ENCODE data around the gene FARS2.
A peak's percentile ranks its signal among the peaks of the same experiment; 100 is the strongest.

Gene FARS2

GRCh38 chr6:5504078-5504477 lies 242.8 kb downstream of the FARS2 start:
- WGBS (ENCODE audit: insufficient coverage): no CpG with 5 or more reads among the region's 1 CpG
- no peaks in the 10 kb centered on the region for H3K9me3 ChIP-seq (ENCODE audit: control extremely low read depth in 1 of 5, control insufficient read depth in 4 of 5, insufficient read depth in 2 of 5, low read depth in 1 of 5, low read length in 4 of 5)
- H3K36me3 ChIP-seq (ENCODE audit: control insufficient read depth in 4 of 4, insufficient read depth in 4 of 4, low read length in 3 of 4): peaks cover 0 to 3% (median 0%) of the 10 kb centered on the region in 4 experiments
- H3K4me3 ChIP-seq (ENCODE audit: control insufficient read depth in 1 of 7, extremely low read depth in 1 of 7, insufficient read depth in 4 of 7, low read depth in 2 of 7, low read length in 6 of 7): no peak overlapping the region
- no peak overlapping the region for H3K27ac ChIP-seq (ENCODE audit: insufficient read depth in 1 of 2, low read depth in 1 of 2, low read length in 2 of 2, poor library complexity in 1 of 2, severe bottlenecking in 2 of 2)
- H3K4me1 ChIP-seq (ENCODE audit: control extremely low read depth in 1 of 4, control insufficient read depth in 4 of 4, insufficient read depth in 4 of 4, low read length in 3 of 4): peaks cover 0 to 11% (median 5%) of the 10 kb centered on the region in 4 experiments
- ChIA-PET CTCF (no interaction called here), POLR2A (no interaction called here)
- no peak for DNase-seq
- H3K27me3 ChIP-seq (replicated peaks in 2 of 5; ENCODE audit: control insufficient read depth in 4 of 5, insufficient read depth in 5 of 5, low read length in 4 of 5): no peaks in the 10 kb centered on the region

GRCh38 chr6:5506149-5506548 lies 244.8 kb downstream of the FARS2 start:
- peaks cover 0 to 16% (median 5%) of the 10 kb centered on the region in 4 experiments for H3K4me1 ChIP-seq (ENCODE audit: control extremely low read depth in 1 of 4, control insufficient read depth in 4 of 4, insufficient read depth in 4 of 4, low read length in 3 of 4)
- no peaks in the 10 kb centered on the region for H3K36me3 ChIP-seq (ENCODE audit: control insufficient read depth in 4 of 4, insufficient read depth in 4 of 4, low read length in 3 of 4)
- 96% methylated on average over 4 of the region's 4 CpGs for WGBS (ENCODE audit: insufficient coverage)
- POLR2A ChIA-PET: no interaction called here
- no peak overlapping the region for H3K27ac ChIP-seq (ENCODE audit: insufficient read depth in 1 of 2, low read depth in 1 of 2, low read length in 2 of 2, poor library complexity in 1 of 2, severe bottlenecking in 2 of 2)
- H3K4me3 ChIP-seq (ENCODE audit: control insufficient read depth in 1 of 7, extremely low read depth in 1 of 7, insufficient read depth in 4 of 7, low read depth in 2 of 7, low read length in 6 of 7): no peak overlapping the region
- DNase-seq: no peak
- H3K9me3 ChIP-seq (ENCODE audit: control extremely low read depth in 1 of 5, control insufficient read depth in 4 of 5, insufficient read depth in 2 of 5, low read depth in 1 of 5, low read length in 4 of 5): no peaks in the 10 kb centered on the region
- H3K27me3 ChIP-seq (replicated peaks in 2 of 5; ENCODE audit: control insufficient read depth in 4 of 5, insufficient read depth in 5 of 5, low read length in 4 of 5): no peaks in the 10 kb centered on the region
- CTCF ChIA-PET: interaction anchor here (1.2 kb wide), 1 partner anchor 14 kb away, joined by 3 read pairs; no protein-coding TSS in a partner anchor

GRCh38 chr6:5506597-5506996 lies 245.3 kb downstream of the FARS2 start:
- Histone ChIP-seq H3K27ac (ENCODE audit: insufficient read depth in 1 of 2, low read depth in 1 of 2, low read length in 2 of 2, poor library complexity in 1 of 2, severe bottlenecking in 2 of 2) (no peak overlapping the region), H3K27me3 (replicated peaks in 2 of 5; ENCODE audit: control insufficient read depth in 4 of 5, insufficient read depth in 5 of 5, low read length in 4 of 5) (no peaks in the 10 kb centered on the region), H3K9me3 (ENCODE audit: control extremely low read depth in 1 of 5, control insufficient read depth in 4 of 5, insufficient read depth in 2 of 5, low read depth in 1 of 5, low read length in 4 of 5) (no peaks in the 10 kb centered on the region), H3K4me1 (ENCODE audit: control extremely low read depth in 1 of 4, control insufficient read depth in 4 of 4, insufficient read depth in 4 of 4, low read length in 3 of 4) (peaks cover 0 to 19% (median 7%) of the 10 kb centered on the region in 4 experiments), H3K36me3 (ENCODE audit: control insufficient read depth in 4 of 4, insufficient read depth in 4 of 4, low read length in 3 of 4) (no peaks in the 10 kb centered on the region), H3K4me3 (ENCODE audit: control insufficient read depth in 1 of 7, extremely low read depth in 1 of 7, insufficient read depth in 4 of 7, low read depth in 2 of 7, low read length in 6 of 7) (no peak overlapping the region)
- CTCF ChIA-PET: interaction anchor here (1.0 to 1.2 kb wide), 2 partner anchors 14 to 23 kb away, joined by 3 read pairs; no protein-coding TSS in a partner anchor
- no peak for DNase-seq
- POLR2A ChIA-PET: interaction anchor here (1.1 kb wide), 1 partner anchor 396 kb away, joined by 3 read pairs; no protein-coding TSS in a partner anchor
- 95% methylated on average over 3 of the region's 4 CpGs for WGBS (ENCODE audit: insufficient coverage)

GRCh38 chr6:5507131-5507681 lies 245.9 kb downstream of the FARS2 start:
- H3K27me3 ChIP-seq (replicated peaks in 2 of 5; ENCODE audit: control insufficient read depth in 4 of 5, insufficient read depth in 5 of 5, low read length in 4 of 5): no peaks in the 10 kb centered on the region
- no peaks in the 10 kb centered on the region for H3K9me3 ChIP-seq (ENCODE audit: control extremely low read depth in 1 of 5, control insufficient read depth in 4 of 5, insufficient read depth in 2 of 5, low read depth in 1 of 5, low read length in 4 of 5)
- peak overlapping the region in 3 of 7 experiments; percentile 8 to 51 (median 13) for H3K4me3 ChIP-seq (ENCODE audit: control insufficient read depth in 1 of 7, extremely low read depth in 1 of 7, insufficient read depth in 4 of 7, low read depth in 2 of 7, low read length in 6 of 7)
- ChIA-PET CTCF (interaction anchor here (1.0 kb wide), 1 partner anchor 23 kb away, joined by 3 read pairs; no protein-coding TSS in a partner anchor), POLR2A (interaction anchor here (1.1 kb wide), 1 partner anchor 395 kb away, joined by 3 read pairs; no protein-coding TSS in a partner anchor)
- no peaks in the 10 kb centered on the region for H3K36me3 ChIP-seq (ENCODE audit: control insufficient read depth in 4 of 4, insufficient read depth in 4 of 4, low read length in 3 of 4)
- H3K27ac ChIP-seq (ENCODE audit: insufficient read depth in 1 of 2, low read depth in 1 of 2, low read length in 2 of 2, poor library complexity in 1 of 2, severe bottlenecking in 2 of 2): peak overlapping the region; percentile 19 to 37
- peaks cover 0 to 24% (median 13%) of the 10 kb centered on the region in 4 experiments for H3K4me1 ChIP-seq (ENCODE audit: control extremely low read depth in 1 of 4, control insufficient read depth in 4 of 4, insufficient read depth in 4 of 4, low read length in 3 of 4)
- peak; percentile 9 to 69 (median 61) for DNase-seq
- 20% methylated on average over 2 of the region's 4 CpGs for WGBS (ENCODE audit: insufficient coverage)

- H3K9me3 ChIP-seq (ENCODE audit: control extremely low read depth in 1 of 5, control insufficient read depth in 4 of 5, insufficient read depth in 2 of 5, low read depth in 1 of 5, low read length in 4 of 5): no peaks in the 10 kb centered on the region
- H3K27me3 ChIP-seq (replicated peaks in 2 of 5; ENCODE audit: control insufficient read depth in 4 of 5, insufficient read depth in 5 of 5, low read length in 4 of 5): no peaks in the 10 kb centered on the region
- WGBS (ENCODE audit: insufficient coverage): 87% methylated on average over 7 of the region's 8 CpGs
- no peak overlapping the region for H3K27ac ChIP-seq (ENCODE audit: insufficient read depth in 1 of 2, low read depth in 1 of 2, low read length in 2 of 2, poor library complexity in 1 of 2, severe bottlenecking in 2 of 2)
- POLR2A ChIA-PET: interaction anchor here (0.6 kb wide), 1 partner anchor 434 kb away, joined by 3 read pairs; no protein-coding TSS in a partner anchor
- H3K4me1 ChIP-seq (ENCODE audit: control extremely low read depth in 1 of 4, control insufficient read depth in 4 of 4, insufficient read depth in 4 of 4, low read length in 3 of 4): peaks cover 0 to 31% (median 16%) of the 10 kb centered on the region in 4 experiments
- H3K4me3 ChIP-seq (ENCODE audit: control insufficient read depth in 1 of 7, extremely low read depth in 1 of 7, insufficient read depth in 4 of 7, low read depth in 2 of 7, low read length in 6 of 7): no peak overlapping the region
- DNase-seq: no peak
- H3K36me3 ChIP-seq (ENCODE audit: control insufficient read depth in 4 of 4, insufficient read depth in 4 of 4, low read length in 3 of 4): no peaks in the 10 kb centered on the region
- CTCF ChIA-PET: interaction anchor here (0.7 kb wide), 1 partner anchor 13 kb away, joined by 3 read pairs; no protein-coding TSS in a partner anchor
These were observed 247.8 kb downstream of the FARS2 start for GRCh38 chr6:5509106-5509505.

GRCh38 chr6:5510331-5511133 lies 249.2 kb downstream of the FARS2 start:
- no peaks in the 10 kb centered on the region for H3K9me3 ChIP-seq (ENCODE audit: control extremely low read depth in 1 of 5, control insufficient read depth in 4 of 5, insufficient read depth in 2 of 5, low read depth in 1 of 5, low read length in 4 of 5)
- DNase-seq: no peak
- no peak overlapping the region for H3K4me3 ChIP-seq (ENCODE audit: control insufficient read depth in 1 of 7, extremely low read depth in 1 of 7, insufficient read depth in 4 of 7, low read depth in 2 of 7, low read length in 6 of 7)
- no peaks in the 10 kb centered on the region for H3K27me3 ChIP-seq (replicated peaks in 2 of 5; ENCODE audit: control insufficient read depth in 4 of 5, insufficient read depth in 5 of 5, low read length in 4 of 5)
- ChIA-PET CTCF (interaction anchor here (1.0 kb wide), 1 partner anchor 14 kb away, joined by 3 read pairs; no protein-coding TSS in a partner anchor), POLR2A (no interaction called here)
- no peak overlapping the region for H3K27ac ChIP-seq (ENCODE audit: insufficient read depth in 1 of 2, low read depth in 1 of 2, low read length in 2 of 2, poor library complexity in 1 of 2, severe bottlenecking in 2 of 2)
- 97% methylated on average over 18 of the region's 24 CpGs for WGBS (ENCODE audit: insufficient coverage)
- H3K4me1 ChIP-seq (ENCODE audit: control extremely low read depth in 1 of 4, control insufficient read depth in 4 of 4, insufficient read depth in 4 of 4, low read length in 3 of 4): peaks cover 0 to 31% (median 16%) of the 10 kb centered on the region in 4 experiments
- no peaks in the 10 kb centered on the region for H3K36me3 ChIP-seq (ENCODE audit: control insufficient read depth in 4 of 4, insufficient read depth in 4 of 4, low read length in 3 of 4)

- Histone ChIP-seq H3K9me3 (ENCODE audit: control extremely low read depth in 1 of 5, control insufficient read depth in 4 of 5, insufficient read depth in 2 of 5, low read depth in 1 of 5, low read length in 4 of 5) (no peaks in the 10 kb centered on the region), H3K36me3 (ENCODE audit: control insufficient read depth in 4 of 4, insufficient read depth in 4 of 4, low read length in 3 of 4) (no peaks in the 10 kb centered on the region), H3K4me1 (ENCODE audit: control extremely low read depth in 1 of 4, control insufficient read depth in 4 of 4, insufficient read depth in 4 of 4, low read length in 3 of 4) (peaks cover 0 to 26% (median 14%) of the 10 kb centered on the region in 4 experiments), H3K27ac (ENCODE audit: insufficient read depth in 1 of 2, low read depth in 1 of 2, low read length in 2 of 2, poor library complexity in 1 of 2, severe bottlenecking in 2 of 2) (no peak overlapping the region), H3K27me3 (replicated peaks in 2 of 5; ENCODE audit: control insufficient read depth in 4 of 5, insufficient read depth in 5 of 5, low read length in 4 of 5) (no peaks in the 10 kb centered on the region), H3K4me3 (ENCODE audit: control insufficient read depth in 1 of 7, extremely low read depth in 1 of 7, insufficient read depth in 4 of 7, low read depth in 2 of 7, low read length in 6 of 7) (peak overlapping the region in 1 of 7 experiments; percentile 17)
- POLR2A ChIA-PET: no interaction called here
- WGBS (ENCODE audit: insufficient coverage): 0% methylated on average over 1 of the region's 3 CpGs
- CTCF ChIA-PET: no interaction called here
- peak; percentile 47 to 81 (median 69) for DNase-seq
These were observed 250.6 kb downstream of the FARS2 start for GRCh38 chr6:5511954-5512353.
